Medulla oblongata (tissue), 1 donor: ENCODE results near the gene PSME3IP1.
A peak's percentile ranks its signal among the peaks of the same experiment; 100 is the strongest.
"Not testable (repeated sequence)": the region's sequence is repeated elsewhere in the genome, so short reads cannot be mapped to it uniquely, and the experiment has no call there.

Experiments used
- DNase-seq: peaks from one replicate; pipeline ENCODE4 v3.0.0-alpha.2; 2015; ENCODE audit errors: extremely low spot score

The PSME3IP1 gene

DNA sequence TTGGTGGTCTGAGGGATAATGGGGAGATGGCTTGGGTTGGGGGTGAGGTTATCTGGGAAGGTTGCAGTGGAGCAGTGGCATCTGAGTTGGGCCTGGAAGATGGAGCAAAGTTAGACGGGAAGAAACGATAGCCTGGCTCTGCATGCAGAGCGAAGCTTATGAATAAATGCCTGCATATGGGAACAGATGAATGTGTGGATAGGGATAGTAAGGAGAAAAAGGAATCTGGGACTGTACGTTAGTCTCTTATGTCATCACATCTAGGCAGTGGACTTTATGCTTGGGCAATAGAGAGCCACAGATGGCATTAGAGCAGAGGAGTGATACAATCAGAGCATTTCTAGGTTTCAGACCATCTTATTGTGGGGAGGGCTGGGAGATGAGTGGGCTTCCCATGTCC, 60.5 kb downstream of the PSME3IP1 start:
- DNase-seq: no peak

DNA sequence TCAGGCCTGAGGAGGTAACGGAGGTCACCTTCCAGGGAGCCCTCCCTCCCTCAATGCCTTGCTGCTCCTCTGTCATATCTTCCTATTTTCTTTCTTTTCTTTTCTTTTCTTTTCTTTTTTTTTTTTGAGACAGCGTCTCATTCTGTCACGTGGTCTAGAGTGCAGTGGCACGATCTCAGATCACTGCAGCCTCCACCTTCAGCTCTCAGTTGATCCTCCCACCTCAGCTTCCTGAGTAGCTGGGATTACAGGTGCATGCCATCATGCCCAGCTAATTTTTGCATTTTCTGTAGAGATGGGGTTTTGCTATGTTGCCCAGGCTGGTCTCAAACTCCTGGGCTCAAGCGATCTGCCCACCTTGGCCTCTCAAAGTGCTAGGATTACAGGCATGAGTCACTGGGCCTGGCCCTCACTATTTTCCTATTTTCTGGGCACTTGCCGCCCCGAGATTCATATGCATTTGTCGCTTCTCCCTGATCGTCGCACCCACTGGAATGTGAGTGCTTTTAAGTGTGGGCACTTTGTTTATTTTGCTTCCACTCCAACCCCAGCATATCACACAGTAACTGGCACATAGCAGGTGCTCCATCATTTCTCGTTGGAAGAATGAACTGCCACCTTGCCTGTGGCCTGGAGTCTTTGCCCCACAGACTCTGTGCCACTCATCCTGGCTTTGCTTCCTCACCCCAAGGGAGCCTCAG, 61.7 kb downstream of the PSME3IP1 start:
- no peak for DNase-seq

DNA sequence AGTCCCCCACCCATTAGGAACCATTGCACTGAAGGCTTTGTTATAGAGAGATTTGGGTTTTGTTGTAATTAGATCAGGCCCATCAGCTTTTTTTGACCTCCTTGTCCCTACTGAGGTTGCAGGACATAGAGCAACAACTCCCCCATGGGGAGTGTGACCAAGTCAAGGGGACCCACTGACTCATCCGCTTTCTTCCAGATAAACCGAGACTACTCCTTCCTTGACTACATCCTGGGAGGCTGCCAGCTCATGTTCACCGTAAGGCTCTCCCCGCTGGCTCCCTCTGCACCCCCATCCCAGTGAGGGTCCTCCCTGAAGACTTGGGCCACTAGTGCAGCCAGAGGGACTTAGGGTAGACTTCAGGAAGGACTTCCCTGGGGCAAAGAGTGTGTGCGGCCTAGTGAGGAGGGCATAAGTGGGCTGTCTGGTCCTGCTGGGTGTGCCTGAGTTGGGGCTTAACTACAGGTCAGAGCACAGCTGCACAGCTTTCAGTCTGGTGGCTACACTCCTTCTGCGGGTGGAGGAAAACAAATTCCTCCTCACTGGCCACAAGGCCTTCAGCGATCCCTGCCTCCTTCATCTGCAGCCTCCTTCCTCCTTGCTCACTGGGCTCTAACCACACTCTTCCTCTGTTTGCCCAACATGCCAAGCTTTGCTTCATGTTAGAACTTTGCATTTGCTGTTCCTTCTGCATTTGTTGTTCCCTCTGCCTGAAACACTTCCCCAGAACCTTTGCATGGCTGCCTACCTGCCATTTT, 62.4 kb downstream of the PSME3IP1 start:
- no peak for DNase-seq

DNA sequence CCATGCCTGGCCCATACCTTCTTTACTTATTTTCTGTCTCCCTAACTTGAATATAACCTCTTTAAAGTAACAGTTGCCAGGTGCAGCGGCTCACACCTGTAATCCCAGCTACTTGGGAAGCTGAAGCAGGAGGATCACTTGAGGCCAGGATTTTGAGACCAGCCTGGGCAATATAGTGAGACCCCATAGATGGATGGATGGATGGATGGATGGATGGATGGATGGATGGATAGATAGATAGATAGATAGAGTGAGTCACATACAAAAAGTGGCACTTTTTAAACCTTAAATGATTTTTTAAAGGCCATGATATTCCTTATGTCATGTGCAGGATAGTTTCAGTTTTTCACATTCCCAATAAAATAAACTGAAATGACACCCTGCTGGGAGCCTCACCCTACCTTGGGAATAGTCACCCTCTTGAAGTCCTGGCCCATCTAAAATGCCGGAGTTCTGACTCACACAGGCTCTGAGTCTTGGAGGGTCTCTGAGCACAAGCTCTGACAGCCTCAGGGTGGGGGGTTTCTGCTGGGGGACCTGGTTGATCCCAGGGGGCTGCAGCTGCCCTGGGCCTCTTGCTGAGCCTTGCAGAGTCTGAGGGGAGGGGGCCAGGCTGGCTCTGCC, 67.3 kb downstream of the PSME3IP1 start:
- DNase-seq: no peak

DNA sequence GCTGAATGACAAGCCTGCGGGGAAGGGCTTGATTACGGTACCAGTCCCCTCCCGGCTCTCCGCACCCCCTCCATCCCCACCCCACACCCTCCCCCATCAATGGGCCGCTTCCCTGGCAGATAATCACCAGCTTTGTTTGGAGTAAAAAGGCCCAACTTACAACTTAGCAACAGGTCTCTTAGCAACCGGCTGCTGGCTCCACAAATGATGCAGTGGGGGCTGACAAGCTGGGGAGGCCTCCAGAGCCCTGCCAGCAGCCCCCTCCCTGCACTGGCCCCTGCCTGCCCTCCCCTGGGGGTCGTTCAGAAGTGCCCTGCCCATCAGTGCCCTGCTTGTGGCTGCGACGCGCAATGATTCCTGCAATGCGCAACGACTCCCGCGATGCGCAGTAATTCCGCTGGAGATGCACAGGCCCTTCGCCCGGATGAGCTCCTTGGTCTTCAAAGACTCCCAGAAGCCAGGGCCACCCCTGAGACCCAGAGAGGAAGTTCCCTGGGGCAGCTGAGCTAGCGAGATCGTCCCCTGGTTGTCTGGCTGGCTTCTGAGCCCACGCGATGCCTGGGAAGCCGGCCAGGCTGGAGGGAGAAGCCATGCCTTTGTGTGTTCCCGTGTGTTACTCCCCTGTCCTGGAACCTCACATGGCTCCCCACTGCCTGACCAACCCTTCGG, 70.2 kb downstream of the PSME3IP1 start:
- peak; percentile 98 for DNase-seq

DNA sequence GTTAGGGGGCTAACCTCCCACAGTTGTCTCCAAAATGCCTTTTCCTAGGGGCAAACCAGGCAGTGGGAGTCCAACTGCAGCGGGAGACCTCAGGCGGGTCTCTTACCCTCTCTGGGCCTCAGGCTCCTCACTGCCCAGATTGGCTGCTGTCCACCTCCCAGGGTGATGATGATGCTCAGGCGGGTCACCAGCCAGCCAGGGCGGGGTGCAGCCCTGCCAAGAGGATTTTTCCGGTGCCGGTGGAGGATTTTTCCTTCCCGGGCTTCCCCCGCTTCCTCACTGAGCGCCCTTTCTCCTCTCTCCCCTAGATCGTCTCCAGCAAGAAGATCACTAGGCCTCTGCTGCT, 70.7 kb downstream of the PSME3IP1 start:
- no peak for DNase-seq

DNA sequence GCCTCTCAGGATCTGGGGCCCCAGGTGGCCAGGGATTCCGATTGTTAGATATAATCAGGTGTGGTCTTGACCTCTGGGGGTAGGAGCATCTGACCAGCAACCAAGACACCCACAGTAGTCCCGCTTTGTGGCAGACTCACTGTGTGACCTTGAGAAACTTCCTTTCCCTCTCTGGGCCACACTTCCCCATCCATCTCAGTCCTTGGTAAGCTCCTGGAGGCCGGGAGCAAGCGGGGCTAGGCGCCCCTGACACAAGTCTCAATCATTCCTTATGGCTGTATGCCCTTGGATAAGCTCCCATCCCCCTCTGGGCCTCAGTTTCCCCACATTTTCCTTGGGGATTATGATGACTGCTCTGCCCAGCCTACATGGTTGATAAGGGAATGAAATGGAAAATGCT, 72.2 kb downstream of the PSME3IP1 start:
- DNase-seq: no peak

DNA sequence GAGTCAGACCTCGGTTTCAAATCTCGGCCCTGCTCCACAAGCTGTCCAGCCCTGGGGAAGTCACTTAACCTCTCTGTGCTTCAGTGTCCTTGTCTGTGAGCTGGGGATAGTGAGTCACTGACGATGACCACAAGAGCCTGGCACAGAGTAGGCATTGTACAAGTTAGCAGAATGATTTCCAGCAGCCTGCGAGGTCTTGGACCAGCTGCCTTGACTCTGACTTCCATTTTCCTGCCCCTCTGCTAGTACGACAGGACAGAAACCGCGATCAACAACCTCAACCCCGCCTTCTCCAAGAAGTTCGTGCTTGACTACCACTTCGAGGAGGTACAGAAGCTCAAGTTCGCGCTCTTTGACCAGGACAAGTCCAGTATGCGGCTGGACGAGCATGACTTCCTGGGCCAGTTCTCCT, 72.8 kb downstream of the PSME3IP1 start:
- peak; percentile 70 for DNase-seq

DNA sequence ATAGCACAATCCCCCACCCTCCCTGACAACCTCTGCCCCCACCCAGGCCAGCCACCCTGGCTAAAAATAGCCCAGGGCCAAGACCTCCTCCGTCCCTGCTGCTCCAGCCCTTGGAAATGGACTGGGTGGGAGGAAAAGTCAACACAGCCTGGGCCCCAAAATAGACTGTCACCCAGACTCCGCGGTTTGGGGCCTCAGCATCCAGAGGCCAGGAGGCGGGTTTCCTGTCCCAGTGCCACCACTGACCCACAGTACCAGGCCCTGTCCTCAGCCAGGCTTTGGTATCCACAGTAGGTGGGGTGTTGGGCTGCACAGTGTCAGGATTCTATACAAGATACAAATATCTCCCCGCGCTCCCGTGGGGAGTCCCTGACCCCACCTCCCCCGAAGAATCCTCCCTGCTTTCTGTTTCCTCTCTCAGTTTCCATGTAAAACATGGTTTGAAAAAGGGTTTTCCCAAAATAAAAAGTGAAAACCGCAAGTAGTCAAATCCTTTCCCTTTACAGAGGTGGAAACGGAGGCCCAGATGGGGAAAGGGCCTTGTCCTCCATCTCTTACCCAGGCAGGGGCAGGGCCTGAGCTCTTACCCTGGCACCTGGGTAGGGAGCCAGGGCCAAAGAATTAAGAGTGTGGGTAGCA, 73.3 kb downstream of the PSME3IP1 start:
- no peak for DNase-seq

DNA sequence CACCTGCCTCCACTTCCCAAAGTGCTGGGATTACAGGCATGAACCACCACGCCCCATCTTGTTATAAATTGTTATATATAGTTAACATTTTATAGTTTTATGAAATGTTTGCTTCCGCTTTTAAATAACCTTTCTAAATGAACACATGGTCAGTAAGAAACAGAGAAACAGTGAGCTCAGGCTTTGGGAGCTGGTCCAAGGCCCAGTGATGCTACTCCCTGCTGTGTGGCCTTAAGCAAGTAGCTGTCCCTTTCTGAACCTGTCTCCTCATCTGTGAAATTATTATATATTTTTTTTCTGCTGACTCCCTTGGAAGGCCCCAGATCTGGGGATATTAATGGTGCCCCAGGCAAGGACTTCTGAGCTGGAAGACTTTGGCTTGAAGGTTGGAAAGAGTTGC, 74.4 kb downstream of the PSME3IP1 start:
- no peak for DNase-seq

DNA sequence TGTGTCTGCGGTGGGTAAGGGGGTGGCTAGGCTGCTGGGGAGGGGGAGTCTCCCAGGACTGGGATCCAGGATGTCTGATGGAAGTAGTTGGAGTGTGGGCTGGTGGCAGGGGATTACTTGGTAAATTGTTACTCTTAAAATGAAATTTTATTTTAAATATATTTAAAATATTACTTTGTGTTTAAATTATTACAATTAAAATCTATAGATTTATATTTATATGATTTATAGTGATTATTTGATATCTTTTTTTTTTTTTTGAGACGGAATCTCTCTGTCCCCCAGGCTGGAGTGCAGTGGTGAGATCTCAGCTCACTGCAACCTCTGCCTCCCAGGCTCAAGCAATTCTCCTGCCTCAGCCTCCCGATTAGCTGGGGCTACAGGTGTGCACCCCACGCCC, 74.9 kb downstream of the PSME3IP1 start:
- no peak for DNase-seq

DNA sequence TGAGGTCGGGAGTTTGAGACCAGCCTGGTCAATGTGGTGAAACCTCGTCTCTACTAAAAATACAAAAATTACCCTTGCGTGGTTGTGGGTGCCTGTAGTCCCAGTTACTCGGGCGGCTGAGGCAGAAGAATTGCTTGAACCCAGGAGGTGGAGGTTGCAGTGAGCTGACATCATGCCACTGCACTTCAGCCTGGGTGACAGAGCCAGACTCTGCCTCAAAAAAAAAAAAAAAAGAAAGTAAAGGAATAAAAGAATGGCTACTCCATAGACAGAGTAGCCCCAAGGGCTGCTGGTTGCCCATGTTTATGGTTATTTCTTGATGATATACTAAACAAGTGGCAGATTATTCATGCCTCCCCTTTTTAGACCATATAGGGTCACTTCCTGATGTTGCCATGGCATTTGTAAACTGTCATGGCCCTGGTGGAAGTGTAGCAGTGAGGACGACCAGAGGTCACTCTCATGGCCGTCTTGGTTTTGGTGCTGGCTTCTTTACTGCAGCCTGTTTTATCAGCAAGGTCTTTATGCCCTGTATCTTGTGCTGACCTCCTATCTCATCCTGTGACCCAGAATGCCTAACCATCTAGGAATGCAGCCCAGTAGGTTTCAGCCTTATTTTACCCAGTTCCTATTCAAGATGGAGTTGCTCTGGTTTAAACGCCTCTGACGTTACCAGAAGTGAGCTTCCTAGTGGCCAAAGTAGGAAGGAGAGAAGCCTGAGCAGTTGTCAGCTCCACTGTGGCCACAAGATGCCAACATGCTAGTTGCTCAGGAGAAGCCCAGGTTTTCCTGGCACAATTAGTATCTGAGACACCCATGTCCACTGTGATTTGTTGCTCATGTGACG, 76.4 kb downstream of the PSME3IP1 start:
- not testable (repeated sequence) for DNase-seq

DNA sequence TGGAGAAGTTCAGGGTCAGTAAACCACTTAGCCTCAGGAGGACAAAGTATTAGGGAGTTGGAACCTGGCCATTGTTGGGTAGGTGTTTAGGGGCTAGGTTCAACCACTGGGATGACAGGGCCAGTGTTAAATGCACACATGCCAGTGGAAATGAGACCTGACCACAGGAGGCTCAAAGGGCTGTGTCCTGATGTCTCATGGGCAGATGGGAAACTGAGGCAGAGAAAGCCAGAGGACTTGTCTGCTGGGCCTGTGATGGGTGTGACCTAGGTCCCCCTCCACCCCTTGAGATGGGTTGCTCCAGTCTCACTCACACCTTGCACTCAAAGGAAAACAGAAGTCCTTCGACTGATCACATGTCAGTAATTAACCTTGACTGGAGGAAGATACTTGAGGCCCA, 77.4 kb downstream of the PSME3IP1 start:
- DNase-seq: no peak

DNA sequence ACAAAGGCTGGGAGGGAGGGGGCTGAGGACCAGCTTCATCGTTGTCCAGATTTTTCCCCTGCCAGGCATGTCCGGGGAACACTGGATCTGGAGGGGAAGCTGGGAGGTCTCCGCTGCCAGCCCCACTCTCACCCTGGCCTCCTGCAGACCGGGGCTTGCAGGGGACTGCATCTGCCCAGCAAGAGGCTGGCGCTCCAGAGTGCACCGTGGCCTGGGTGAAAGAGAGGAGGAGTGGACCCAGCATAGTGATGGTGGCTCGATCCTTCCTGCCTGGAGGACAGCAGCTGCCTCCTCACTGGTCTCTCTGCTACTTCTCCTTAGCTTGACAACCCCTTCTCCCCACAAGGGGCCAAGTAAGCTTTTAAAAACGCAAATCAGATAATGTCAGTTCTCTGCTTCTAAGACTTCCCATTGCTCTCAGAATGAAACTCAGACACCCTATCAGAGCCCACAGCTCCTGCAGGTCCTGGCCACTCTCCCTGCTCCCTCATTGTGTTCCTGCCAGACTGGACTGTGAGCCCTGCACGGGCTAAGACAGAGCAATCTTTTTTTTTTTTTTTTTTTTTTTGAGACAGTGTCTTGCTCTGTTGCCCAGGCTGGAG, 78.4 kb downstream of the PSME3IP1 start:
- DNase-seq: peak; percentile 61

DNA sequence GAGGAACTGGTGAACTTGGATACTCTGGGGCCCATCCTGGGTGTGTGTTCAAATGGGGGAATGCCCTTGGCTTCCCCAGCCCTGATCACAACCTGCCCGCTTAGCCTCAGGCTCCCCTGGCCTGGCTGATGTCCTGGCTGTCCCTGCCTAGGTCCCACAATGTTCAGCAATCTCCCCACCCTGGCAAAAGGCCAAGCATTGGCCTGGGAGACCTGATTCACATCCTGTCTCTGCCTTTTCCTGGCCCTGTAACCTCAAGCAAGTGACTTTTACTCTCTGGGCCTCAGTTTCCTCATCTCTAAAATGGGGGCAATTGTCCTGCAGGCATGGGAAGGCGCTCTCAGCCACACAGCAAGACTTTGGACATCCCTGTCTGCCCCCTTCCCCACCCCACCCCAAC, 79.1 kb downstream of the PSME3IP1 start:
- DNase-seq: no peak

DNA sequence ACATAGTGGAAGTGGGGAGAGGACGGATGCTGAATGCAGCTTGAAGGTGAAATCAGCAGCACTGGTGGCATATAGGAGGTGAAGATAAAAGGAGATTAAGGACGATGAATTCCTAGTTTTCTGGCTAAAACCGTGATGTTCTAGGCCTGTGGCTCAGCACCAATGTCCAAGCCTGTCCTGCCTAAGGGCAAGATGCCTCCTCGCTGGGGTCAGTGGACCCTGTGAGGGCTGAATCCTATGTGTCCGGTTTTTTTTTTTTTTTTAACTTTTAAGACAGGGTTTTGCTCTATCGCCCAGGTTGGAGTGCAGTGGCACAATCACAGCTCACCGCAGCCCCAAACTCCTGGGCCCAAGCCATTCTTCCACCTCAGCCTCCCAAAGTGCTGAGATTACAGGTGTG, 80.7 kb downstream of the PSME3IP1 start:
- DNase-seq: no peak

DNA sequence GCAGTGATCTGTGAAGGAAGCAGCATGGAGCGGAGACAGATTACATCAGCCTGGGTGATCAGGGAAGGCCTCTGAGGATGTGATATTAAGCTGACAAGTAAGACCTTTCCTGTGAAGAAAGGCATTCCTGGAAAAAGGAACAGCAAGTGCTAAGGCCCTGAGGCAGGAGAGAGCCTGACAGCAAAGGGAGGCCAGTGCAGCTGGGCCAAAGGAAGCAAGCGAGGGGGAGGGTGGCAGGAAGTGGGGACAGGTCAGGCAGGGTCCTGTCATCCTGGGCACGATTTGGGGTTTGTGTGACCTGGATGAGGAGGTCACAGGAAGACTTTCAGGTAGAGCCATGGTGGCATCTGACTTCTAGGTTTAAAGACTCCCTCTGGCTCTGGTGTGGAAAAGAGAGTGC, 81.1 kb downstream of the PSME3IP1 start:
- no peak for DNase-seq

DNA sequence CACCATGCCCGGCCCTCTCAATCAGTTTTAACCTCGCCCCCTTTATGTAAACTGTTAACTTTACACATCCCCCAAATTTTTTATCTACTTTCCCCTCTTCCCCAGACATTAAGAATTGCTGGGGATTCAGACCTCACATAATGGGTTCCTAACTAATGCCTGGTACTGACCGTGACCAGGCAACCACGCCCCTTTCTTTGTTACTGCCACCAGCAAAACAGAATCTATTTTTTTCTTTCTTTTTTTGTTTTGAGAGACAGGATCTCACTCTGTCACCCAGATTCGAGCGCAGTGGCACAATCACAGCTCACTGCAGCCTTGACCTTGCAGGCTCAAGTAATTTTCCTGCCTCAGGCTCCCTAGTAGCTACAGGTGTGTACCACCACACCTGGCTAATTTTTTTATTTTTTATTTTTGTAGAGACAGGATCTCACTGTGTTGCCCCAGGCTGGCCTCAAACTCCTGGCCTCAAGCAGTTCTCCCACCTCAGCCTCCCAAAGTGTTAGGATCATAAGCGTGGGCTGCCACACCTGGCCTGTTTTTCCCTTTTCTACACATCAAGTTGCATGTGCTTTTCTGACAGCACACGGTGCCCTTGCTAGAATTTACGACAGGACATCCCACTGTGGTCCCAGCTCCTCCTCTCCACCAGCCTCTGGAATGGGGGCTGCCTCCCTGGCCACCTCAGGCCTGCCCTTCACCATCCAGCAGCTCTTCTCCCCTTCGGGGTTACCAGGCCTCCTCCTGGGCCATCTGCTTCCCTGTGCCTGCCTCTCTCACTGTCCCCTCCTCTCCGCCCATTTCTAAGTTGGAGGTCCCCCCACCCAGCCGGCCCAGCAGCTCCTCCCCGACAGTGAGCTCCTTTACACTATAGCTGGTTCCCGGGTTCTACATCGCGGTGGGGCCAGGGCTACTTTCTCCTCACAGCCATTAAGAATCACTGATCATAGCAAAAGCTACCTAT, 82.7 kb downstream of the PSME3IP1 start:
- DNase-seq: peak; percentile 62
